MG63 (cell line): ENCODE data around the gene RAE1. TPM values are rescaled to one million over a fixed set of nuclear protein-coding genes. Genes with fewer than 3 reads are reported as not detected.

Experiments
- DNase-seq: peaks from one replicate; pipeline ENCODE4 v3.0.0-alpha.2; 2020
- H3K27me3 ChIP-seq: fragments of 250-450 bp; sonication (Bioruptor Pico); 2 replicates; pipeline ENCODE4 v1.5.1; 2020; ENCODE audit warnings: mild to moderate bottlenecking, moderate library complexity
- H3K36me3 ChIP-seq: fragments of 250-450 bp; sonication (Bioruptor Pico); 2 replicates; pipeline ENCODE4 v1.5.1; 2020; ENCODE audit warnings: mild to moderate bottlenecking, moderate library complexity
- H3K4me3 ChIP-seq: fragments of 250-450 bp; sonication (Bioruptor Pico); 2 replicates; pipeline ENCODE4 v1.5.1; 2020; ENCODE audit warnings: mild to moderate bottlenecking, moderate library complexity
- H3K9me3 ChIP-seq: fragments of 250-450 bp; sonication (Bioruptor Pico); 2 replicates; pipeline ENCODE4 v1.5.1; 2020; ENCODE audit warnings: mild to moderate bottlenecking, moderate library complexity
- total RNA-seq: library from RNA; depleted of rRNA; stranded (reverse); fragments of >200 nt; shearing (Covaris generic); gene quantifications from 2 replicates; pipeline ENCODE4 v1.2.3, GENCODE V29; 2014; ENCODE audit warnings: low replicate concordance; rRNA removed

The RAE1 gene
- total RNA-seq, 1 experiment from 2014 or later, result 85.5 TPM

GRCh38 chr20:57422254-57422653 is 71.2 kb downstream of the RAE1 start:
- Histone ChIP-seq H3K27me3 (no peaks in the 10 kb centered on the region), H3K4me3 (no peak overlapping the region), H3K9me3 (no peaks in the 10 kb centered on the region), H3K36me3 (no peaks in the 10 kb centered on the region)
- DNase-seq, result no peak

GRCh38 chr20:57425150-57426013 is 74.3 kb downstream of the RAE1 start:
- no peaks in the 10 kb centered on the region for H3K9me3 ChIP-seq
- no peak for DNase-seq
- H3K36me3 ChIP-seq, result no peaks in the 10 kb centered on the region
- no peak overlapping the region for H3K4me3 ChIP-seq
- H3K27me3 ChIP-seq, result no peaks in the 10 kb centered on the region

- Histone ChIP-seq H3K36me3 (no peaks in the 10 kb centered on the region), H3K27me3 (no peaks in the 10 kb centered on the region), H3K9me3 (no peaks in the 10 kb centered on the region), H3K4me3 (no peak overlapping the region)
- no peak for DNase-seq
Measured at GRCh38 chr20:57426271-57426689, 75.2 kb downstream of the RAE1 start.

GRCh38 chr20:57426831-57427230 is 75.8 kb downstream of the RAE1 start:
- H3K9me3 ChIP-seq, result no peaks in the 10 kb centered on the region
- H3K27me3 ChIP-seq, result no peaks in the 10 kb centered on the region
- H3K36me3 ChIP-seq, result no peaks in the 10 kb centered on the region
- DNase-seq, result no peak
- H3K4me3 ChIP-seq, result no peak overlapping the region

GRCh38 chr20:57428324-57429158 is 77.5 kb downstream of the RAE1 start:
- no peaks in the 10 kb centered on the region for H3K27me3 ChIP-seq
- DNase-seq, result peak; percentile 51
- no peaks in the 10 kb centered on the region for H3K36me3 ChIP-seq
- H3K9me3 ChIP-seq, result no peaks in the 10 kb centered on the region
- H3K4me3 ChIP-seq, result no peak overlapping the region

Other genes with a start within 250 kb of the RAE1 start
- gene BMP7, start 84.6 kb upstream of the RAE1 start, total RNA-seq, result 4.8 and 10.7 TPM in 2 replicates
- gene SPO11, start 21.5 kb upstream of the RAE1 start, total RNA-seq, result not detected in 2 replicates
- 50.0 and 51.2 TPM in 2 replicates for gene RBM38, start 40.1 kb downstream of the RAE1 start, total RNA-seq
- gene CTCFL, start 173.9 kb downstream of the RAE1 start, total RNA-seq, result not detected in 2 replicates
- gene PCK1, start 209.9 kb downstream of the RAE1 start, total RNA-seq, result not detected in 2 replicates